ENCODE data around the gene ZNF714.
A peak's percentile ranks its signal among the peaks of the same experiment; 100 is the strongest.
"Not testable (repeated sequence)": the region's sequence is repeated elsewhere in the genome, so short reads cannot be mapped to it uniquely, and the experiment has no call there.

The ZNF714 gene

GRCh38 chr19:21133633-21134032 is 51.6 kb downstream of the ZNF714 start:
- DNase-seq, result no peak

GRCh38 chr19:21134934-21135366 is 52.9 kb downstream of the ZNF714 start:
- no peak for DNase-seq

GRCh38 chr19:21135433-21135832 is 53.4 kb downstream of the ZNF714 start:
- no peak for DNase-seq

- DNase-seq, result no peak
Measured at GRCh38 chr19:21138130-21138529, 56.1 kb downstream of the ZNF714 start.

GRCh38 chr19:21141006-21141405 is 59.0 kb downstream of the ZNF714 start:
- DNase-seq, result not testable (repeated sequence)

GRCh38 chr19:21141787-21142464 is 59.9 kb downstream of the ZNF714 start, which contains the start of gene ZNF431:
TSS of gene ZNF431 (plus strand) at chr19:21142040. CDS start at chr19:21142184, 144 bp downstream.
- peak; percentile 96 for DNase-seq

GRCh38 chr19:21143428-21143827 is 61.4 kb downstream of the ZNF714 start:
- no peak for DNase-seq

- no peak for DNase-seq
Measured at GRCh38 chr19:21143854-21144253, 61.9 kb downstream of the ZNF714 start.

GRCh38 chr19:21147540-21147939 is 65.5 kb downstream of the ZNF714 start:
- no peak for DNase-seq

GRCh38 chr19:21148681-21149080 is 66.7 kb downstream of the ZNF714 start:
- DNase-seq, result no peak

- DNase-seq, result no peak
Measured at GRCh38 chr19:21149877-21150276, 67.9 kb downstream of the ZNF714 start.

GRCh38 chr19:21151460-21151859 is 69.5 kb downstream of the ZNF714 start:
- DNase-seq, result no peak

- DNase-seq, result no peak
Measured at GRCh38 chr19:21158523-21159135, 76.6 kb downstream of the ZNF714 start.

GRCh38 chr19:21164541-21164940 is 82.5 kb downstream of the ZNF714 start:
- no peak for DNase-seq

GRCh38 chr19:21166436-21166835 is 84.4 kb downstream of the ZNF714 start:
- no peak for DNase-seq

All from Kasumi-1 (cell line).